Measurements from ENCODE around the gene ESPNL.

- TF ChIP-seq CTCF (IDR thresholded peaks at IDR 0.05) (no peak), ZSCAN18 (CRISPR knock-in tag; IDR thresholded peaks at IDR 0.05) (no peak), GABPB1 (CRISPR knock-in tag; IDR thresholded peaks at IDR 0.05) (no peak), CREM (CRISPR knock-in tag; IDR thresholded peaks at IDR 0.05) (no peak), NR1H2 (CRISPR knock-in tag; IDR thresholded peaks at IDR 0.05) (no peak), NFYB (CRISPR knock-in tag; conservative IDR thresholded peaks at IDR 0.05; ENCODE audit: low read depth) (no peak), MXD4 (CRISPR knock-in tag; IDR thresholded peaks at IDR 0.05; ENCODE audit: borderline replicate concordance) (no peak), E2F5 (CRISPR knock-in tag; IDR thresholded peaks at IDR 0.05) (no peak), EMX1 (CRISPR knock-in tag; IDR thresholded peaks at IDR 0.05) (no peak), ZNF512 (CRISPR knock-in tag; IDR thresholded peaks at IDR 0.05; ENCODE audit: borderline replicate concordance) (no peak), SP1 (CRISPR knock-in tag; conservative IDR thresholded peaks at IDR 0.05) (no peak), CREB1 (CRISPR knock-in tag; IDR thresholded peaks at IDR 0.05) (no peak), FOXP4 (CRISPR knock-in tag; IDR thresholded peaks at IDR 0.05) (no peak)
Observed at GRCh38 chr2:238151205-238151604, 51.1 kb downstream of the ESPNL start.

Measured in WTC11 (cell line).